ENCODE results near the gene SLCO1B3.

The SLCO1B3 gene

DNA sequence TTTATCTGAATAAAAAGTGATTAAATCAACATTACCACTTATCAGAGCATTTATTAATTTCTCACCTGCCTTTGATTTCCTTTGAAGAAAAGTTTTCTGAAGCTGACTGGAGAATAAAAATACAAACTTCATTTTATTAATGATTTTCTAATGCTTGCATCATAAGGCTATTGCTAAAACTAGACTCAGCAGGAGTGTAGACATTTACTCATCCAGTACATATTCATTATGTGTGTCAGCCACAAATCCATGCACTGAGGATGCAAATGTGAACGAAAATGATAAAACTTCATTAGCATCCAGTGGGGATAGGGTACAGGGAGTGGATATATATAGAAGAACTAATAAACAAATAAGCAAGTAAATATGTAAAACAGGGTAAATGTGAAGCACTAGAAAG is 74.6 kb downstream of the SLCO1B3 start:
- no peak for DNase-seq

DNA sequence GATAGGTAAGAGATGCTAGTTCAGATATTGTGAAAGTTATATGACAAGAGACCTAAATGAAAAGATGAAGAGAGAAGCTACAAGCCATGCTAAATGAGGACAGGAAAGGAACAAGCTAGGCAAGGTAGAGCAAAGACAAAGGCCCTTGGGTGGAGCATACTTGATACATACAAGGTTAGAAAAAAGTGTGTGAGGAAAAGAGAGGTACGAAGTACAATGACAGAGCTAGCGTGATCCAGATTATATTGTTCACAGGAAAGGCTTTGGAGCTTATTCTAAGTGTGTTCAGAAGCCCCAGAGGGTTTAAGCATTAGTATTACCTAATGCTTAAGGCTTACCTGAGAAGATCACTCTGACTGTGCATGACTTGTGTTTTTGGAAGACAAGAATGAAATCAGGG is 75.0 kb downstream of the SLCO1B3 start:
- DNase-seq: peak; percentile 24

DNA sequence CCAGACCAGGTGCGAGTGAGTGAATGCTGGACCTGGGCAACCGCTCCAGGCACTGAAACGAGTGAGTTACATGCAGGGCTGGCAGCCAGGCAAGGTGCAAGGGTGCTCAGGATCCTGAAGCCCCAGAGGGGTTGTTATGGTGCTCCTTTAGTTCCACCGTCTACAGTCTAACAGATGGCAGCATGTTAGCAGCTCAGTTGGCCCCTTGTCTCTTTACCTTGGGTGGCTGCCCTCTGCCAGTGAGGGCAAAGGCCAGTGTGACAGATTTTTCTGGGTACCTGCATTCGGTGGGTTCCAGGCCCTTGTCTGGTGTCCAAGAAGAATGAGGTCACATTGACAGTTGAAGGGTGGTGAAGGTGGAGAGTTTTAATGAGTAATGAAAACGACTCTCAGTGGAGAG is 106.8 kb downstream of the SLCO1B3 start:
- no peak for DNase-seq

- no peak for DNase-seq
Observed at GRCh38 chr12:20917819-20918218, 107.3 kb downstream of the SLCO1B3 start.

- DNase-seq: no peak
Observed at GRCh38 chr12:20931894-20932293, 121.4 kb downstream of the SLCO1B3 start.

DNA sequence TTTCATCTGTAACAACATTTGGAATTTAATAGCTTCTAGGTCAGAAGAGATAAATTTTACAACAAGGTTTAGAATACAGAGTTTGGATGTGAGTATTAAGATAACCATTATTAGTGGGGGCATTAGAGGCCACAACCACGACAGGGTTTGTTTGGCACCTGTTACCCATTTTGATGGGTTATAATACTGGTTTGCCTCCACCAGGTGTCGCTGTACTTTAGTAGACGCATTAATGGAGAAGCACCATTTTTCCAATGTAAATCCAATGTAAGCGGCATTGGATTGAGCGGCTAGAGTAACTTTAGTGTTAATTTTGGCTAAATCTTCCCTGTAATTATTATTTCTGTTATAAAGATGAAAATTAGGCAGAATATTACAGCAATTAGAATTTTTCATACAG is 136.2 kb downstream of the SLCO1B3 start:
- peak; percentile 77 for DNase-seq

GRCh38 chr12:20950248-20950647 is 139.7 kb downstream of the SLCO1B3 start:
- peak; percentile 60 for DNase-seq

GRCh38 chr12:20963303-20963702 is 152.8 kb downstream of the SLCO1B3 start:
- DNase-seq: no peak

GRCh38 chr12:20963762-20964161 is 153.3 kb downstream of the SLCO1B3 start:
- DNase-seq: no peak

All from NCI-H82 (cell line).